Activated naive CD8-positive, alpha-beta T cell (primary cell): ENCODE measurements around the gene TASP1.
"Not testable (repeated sequence)": the region's sequence is repeated elsewhere in the genome, so short reads cannot be mapped to it uniquely, and the experiment has no call there.

Experiments
- H3K27ac Mint-ChIP-seq: one replicate; pipeline ENCODE4 v1.8.0; 2021; ENCODE audit warnings: mixed read lengths
- H3K27me3 Mint-ChIP-seq: one replicate; pipeline ENCODE4 v1.8.0; 2021; ENCODE audit warnings: mixed read lengths
- H3K36me3 Mint-ChIP-seq: one replicate; pipeline ENCODE4 v1.8.0; 2021; ENCODE audit warnings: mixed read lengths
- H3K4me1 Mint-ChIP-seq: one replicate; pipeline ENCODE4 v1.8.0; 2021; ENCODE audit warnings: low read depth, mixed read lengths
- H3K4me3 Mint-ChIP-seq: one replicate; pipeline ENCODE4 v1.8.0; 2021; ENCODE audit warnings: mild to moderate bottlenecking, mixed read lengths
- H3K9me3 Mint-ChIP-seq: one replicate; pipeline ENCODE4 v1.8.0; 2021; ENCODE audit warnings: low read depth, mixed read lengths

The TASP1 gene

DNA sequence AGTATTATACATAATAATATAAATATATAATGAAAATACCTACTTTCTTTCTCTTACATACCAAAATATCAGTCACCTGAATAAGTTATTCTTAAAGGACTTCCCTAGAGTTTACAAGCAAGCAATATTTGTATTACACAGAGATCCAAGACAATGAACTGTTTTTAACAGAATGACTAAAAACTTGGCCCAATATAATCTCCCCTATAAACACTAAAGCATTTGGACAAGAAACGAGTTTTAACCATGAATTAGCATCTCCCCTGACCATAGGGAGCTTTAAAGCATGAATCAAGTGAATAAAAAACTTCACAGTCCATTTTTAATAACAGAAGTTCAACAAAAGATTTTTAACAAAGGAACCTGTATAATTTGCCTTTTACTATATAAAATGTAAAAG is 20.3 kb downstream of the TASP1 start:
- H3K27ac Mint-ChIP-seq, H3K27me3 Mint-ChIP-seq, H3K4me3 Mint-ChIP-seq, H3K9me3 Mint-ChIP-seq, H3K4me1 Mint-ChIP-seq: not testable (repeated sequence)
- peaks cover 18% of the 10 kb centered on the region for H3K36me3 Mint-ChIP-seq

- H3K36me3 Mint-ChIP-seq, result peaks cover 15% of the 10 kb centered on the region
- not testable (repeated sequence) for H3K9me3 Mint-ChIP-seq, H3K4me3 Mint-ChIP-seq, H3K27me3 Mint-ChIP-seq, H3K27ac Mint-ChIP-seq, H3K4me1 Mint-ChIP-seq
These were observed 21.1 kb downstream of the TASP1 start for GRCh38 chr20:13617585-13617984.

DNA sequence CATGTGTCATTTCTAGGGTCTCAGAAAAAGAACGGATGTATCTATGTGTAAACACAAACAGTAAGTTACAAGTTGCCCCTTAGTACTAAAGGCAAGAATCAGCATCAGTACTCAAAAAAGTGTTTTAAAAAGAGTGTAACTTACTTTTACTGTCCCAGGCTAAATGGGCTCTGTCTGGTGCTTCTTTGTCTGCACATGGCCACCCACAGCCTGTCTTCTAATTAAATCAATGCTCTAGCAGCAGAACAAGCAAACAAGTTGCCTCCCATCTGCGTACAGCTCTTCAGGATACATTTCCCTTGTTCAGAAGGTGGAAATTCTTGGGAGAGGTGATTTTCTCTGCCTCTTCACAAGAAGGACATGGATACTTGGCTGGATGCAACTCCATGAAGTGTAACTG is 22.0 kb downstream of the TASP1 start:
- H3K27me3 Mint-ChIP-seq, H3K4me3 Mint-ChIP-seq, H3K27ac Mint-ChIP-seq, H3K9me3 Mint-ChIP-seq, H3K4me1 Mint-ChIP-seq: not testable (repeated sequence)
- H3K36me3 Mint-ChIP-seq, result peaks cover 14% of the 10 kb centered on the region

DNA sequence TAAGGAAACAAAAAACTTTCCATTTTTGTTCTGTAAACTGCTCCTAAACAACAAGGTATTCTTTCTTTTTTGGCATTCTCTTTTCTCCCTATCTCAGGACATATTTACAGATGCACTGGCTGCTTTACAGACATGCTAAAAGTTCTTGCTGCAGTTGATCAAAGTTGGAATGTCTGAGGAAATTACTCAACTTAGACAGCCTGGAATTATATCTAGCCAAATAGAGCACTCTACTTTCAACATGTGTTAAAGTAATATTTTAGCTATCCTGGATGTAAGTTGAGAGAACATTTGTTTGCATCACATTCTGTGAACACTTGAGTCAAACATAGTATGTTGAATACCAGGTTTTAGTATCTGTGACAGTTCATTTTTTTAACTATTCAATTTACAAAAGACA is 24.8 kb downstream of the TASP1 start:
- H3K27ac Mint-ChIP-seq, result no peak overlapping the region
- H3K9me3 Mint-ChIP-seq, result no peaks in the 10 kb centered on the region
- H3K27me3 Mint-ChIP-seq, result no peaks in the 10 kb centered on the region
- no peaks in the 10 kb centered on the region for H3K4me1 Mint-ChIP-seq
- H3K4me3 Mint-ChIP-seq, result no peak overlapping the region
- H3K36me3 Mint-ChIP-seq, result peaks cover 15% of the 10 kb centered on the region

GRCh38 chr20:13611611-13612125 is 27.1 kb downstream of the TASP1 start:
- peaks cover 12% of the 10 kb centered on the region for H3K36me3 Mint-ChIP-seq
- H3K9me3 Mint-ChIP-seq, result no peaks in the 10 kb centered on the region
- no peak overlapping the region for H3K27ac Mint-ChIP-seq
- no peaks in the 10 kb centered on the region for H3K27me3 Mint-ChIP-seq
- H3K4me3 Mint-ChIP-seq, result no peak overlapping the region
- H3K4me1 Mint-ChIP-seq, result no peaks in the 10 kb centered on the region

DNA sequence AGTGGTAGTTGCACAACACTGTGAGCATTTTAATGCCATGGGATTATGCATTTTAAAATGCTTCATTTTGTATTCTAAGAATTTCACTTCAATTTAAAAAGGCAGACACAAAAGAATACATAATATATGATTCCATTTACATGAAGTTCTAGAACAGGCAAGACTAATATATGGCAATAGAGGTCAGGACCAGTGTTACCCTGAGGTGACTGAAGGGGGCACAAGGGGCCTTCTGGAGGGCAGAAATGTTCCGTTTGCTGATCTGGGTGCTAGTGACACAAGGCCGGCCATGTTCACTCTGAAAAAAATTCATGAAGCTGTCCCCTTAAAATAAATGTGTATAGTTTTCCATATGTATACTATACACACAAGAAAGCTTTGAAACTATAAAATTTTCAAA is 28.5 kb downstream of the TASP1 start:
- Mint-ChIP-seq H3K27me3 (no peaks in the 10 kb centered on the region), H3K27ac (no peak overlapping the region), H3K36me3 (peaks cover 16% of the 10 kb centered on the region), H3K4me1 (no peaks in the 10 kb centered on the region), H3K9me3 (no peaks in the 10 kb centered on the region), H3K4me3 (no peak overlapping the region)

DNA sequence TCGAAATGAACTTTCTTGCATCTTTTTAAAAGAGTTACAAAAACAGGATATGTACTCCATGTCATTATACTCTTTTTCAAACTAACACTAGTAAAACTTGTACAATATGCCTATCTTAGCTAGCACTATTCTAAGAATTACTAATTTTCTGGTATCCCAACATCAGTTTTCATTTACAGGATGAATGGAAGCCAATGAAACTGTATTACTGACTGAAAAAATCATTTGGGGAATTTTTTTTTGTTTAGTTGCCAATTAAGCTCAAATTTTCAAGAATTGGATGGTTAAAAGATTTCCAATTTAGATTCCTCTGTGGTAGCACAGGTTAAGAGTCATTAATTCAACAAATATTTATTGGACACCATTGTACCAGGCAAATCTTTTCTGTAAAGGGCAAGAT is 30.7 kb downstream of the TASP1 start:
- no peaks in the 10 kb centered on the region for H3K27me3 Mint-ChIP-seq
- no peaks in the 10 kb centered on the region for H3K9me3 Mint-ChIP-seq
- no peaks in the 10 kb centered on the region for H3K4me1 Mint-ChIP-seq
- H3K36me3 Mint-ChIP-seq, result peaks cover 23% of the 10 kb centered on the region
- H3K27ac Mint-ChIP-seq, result no peak overlapping the region
- H3K4me3 Mint-ChIP-seq, result no peak overlapping the region

GRCh38 chr20:13593423-13593822 is 45.3 kb downstream of the TASP1 start:
- not testable (repeated sequence) for H3K4me3 Mint-ChIP-seq, H3K9me3 Mint-ChIP-seq, H3K27ac Mint-ChIP-seq, H3K27me3 Mint-ChIP-seq
- peaks cover 17% of the 10 kb centered on the region for H3K4me1 Mint-ChIP-seq
- peaks cover 16% of the 10 kb centered on the region for H3K36me3 Mint-ChIP-seq

GRCh38 chr20:13588049-13588448 is 50.7 kb downstream of the TASP1 start:
- Mint-ChIP-seq H3K27ac (no peak overlapping the region), H3K36me3 (peaks cover 35% of the 10 kb centered on the region), H3K9me3 (peaks cover 8% of the 10 kb centered on the region), H3K27me3 (no peaks in the 10 kb centered on the region), H3K4me1 (peaks cover 11% of the 10 kb centered on the region), H3K4me3 (no peak overlapping the region)

- Mint-ChIP-seq H3K4me3 (no peak overlapping the region), H3K4me1 (peaks cover 11% of the 10 kb centered on the region), H3K9me3 (peaks cover 8% of the 10 kb centered on the region), H3K27ac (no peak overlapping the region), H3K36me3 (peaks cover 38% of the 10 kb centered on the region), H3K27me3 (no peaks in the 10 kb centered on the region)
These were observed 51.4 kb downstream of the TASP1 start for GRCh38 chr20:13587370-13587769.

- H3K4me3 Mint-ChIP-seq, result no peak overlapping the region
These were observed 52.6 kb downstream of the TASP1 start for GRCh38 chr20:13586133-13586532.

GRCh38 chr20:13581451-13581850 is 57.3 kb downstream of the TASP1 start:
- Mint-ChIP-seq H3K4me1 (no peaks in the 10 kb centered on the region), H3K27me3 (no peaks in the 10 kb centered on the region), H3K4me3 (no peak overlapping the region), H3K27ac (no peak overlapping the region), H3K9me3 (peaks cover 7% of the 10 kb centered on the region), H3K36me3 (peaks cover 38% of the 10 kb centered on the region)

More at GRCh38 chr20:13586133-13586532, 52.6 kb downstream of the TASP1 start:
- Mint-ChIP-seq H3K9me3 (peaks cover 8% of the 10 kb centered on the region), H3K4me1 (peaks cover 7% of the 10 kb centered on the region), H3K27ac (no peak overlapping the region), H3K36me3 (peaks cover 38% of the 10 kb centered on the region), H3K27me3 (no peaks in the 10 kb centered on the region)

GRCh38 chr20:13580707-13581106 is 58.0 kb downstream of the TASP1 start:
- Mint-ChIP-seq H3K4me3 (no peak overlapping the region), H3K36me3 (peaks cover 37% of the 10 kb centered on the region), H3K4me1 (no peaks in the 10 kb centered on the region), H3K9me3 (peaks cover 3% of the 10 kb centered on the region), H3K27ac (no peak overlapping the region), H3K27me3 (no peaks in the 10 kb centered on the region)

- peaks cover 3% of the 10 kb centered on the region for H3K9me3 Mint-ChIP-seq
- no peak overlapping the region for H3K4me3 Mint-ChIP-seq
- peaks cover 30% of the 10 kb centered on the region for H3K36me3 Mint-ChIP-seq
- no peaks in the 10 kb centered on the region for H3K27me3 Mint-ChIP-seq
- no peaks in the 10 kb centered on the region for H3K4me1 Mint-ChIP-seq
- no peak overlapping the region for H3K27ac Mint-ChIP-seq
These were observed 64.7 kb downstream of the TASP1 start for GRCh38 chr20:13574071-13574470.

DNA sequence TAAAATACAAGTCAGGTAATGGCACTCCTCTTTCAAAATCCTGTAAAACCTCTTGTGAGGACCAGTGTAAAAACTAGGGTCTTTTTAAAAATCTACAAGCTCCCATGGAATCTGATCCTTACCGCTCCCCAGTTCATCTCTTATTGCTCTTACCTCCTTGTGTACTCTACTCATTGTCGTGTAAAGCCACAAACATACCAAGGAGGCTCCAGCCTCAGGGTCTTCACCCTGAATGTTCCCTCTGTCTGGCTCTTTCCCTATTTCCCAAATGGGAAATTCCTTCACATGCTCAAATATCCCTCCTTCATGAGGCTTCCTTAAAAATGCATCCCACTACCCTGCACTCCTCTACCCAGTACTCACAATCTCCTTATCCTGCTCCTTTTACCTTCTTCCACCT is 67.1 kb downstream of the TASP1 start:
- Mint-ChIP-seq H3K27ac (no peak overlapping the region), H3K36me3 (peaks cover 30% of the 10 kb centered on the region), H3K27me3 (no peaks in the 10 kb centered on the region), H3K4me3 (no peak overlapping the region), H3K9me3 (peaks cover 4% of the 10 kb centered on the region), H3K4me1 (no peaks in the 10 kb centered on the region)

- Mint-ChIP-seq H3K27ac (no peak overlapping the region), H3K9me3 (peaks cover 4% of the 10 kb centered on the region), H3K4me1 (no peaks in the 10 kb centered on the region), H3K4me3 (no peak overlapping the region), H3K36me3 (peaks cover 31% of the 10 kb centered on the region), H3K27me3 (no peaks in the 10 kb centered on the region)
These were observed 71.1 kb downstream of the TASP1 start for GRCh38 chr20:13567663-13568062.
